Muscle of leg (tissue), 11 donors: ENCODE results near the gene PUS10. TPM values are rescaled to one million over a fixed set of nuclear protein-coding genes. Genes with fewer than 3 reads are reported as not detected.
A peak's percentile ranks its signal among the peaks of the same experiment; 100 is the strongest.

Source experiments
- DNase-seq: peaks from one replicate; pipeline ENCODE4 v3.0.0; 2013
- H3K27ac ChIP-seq: one replicate; pipeline ENCODE4 v1.5.1; 2013; ENCODE audit warnings: mild to moderate bottlenecking, low read length, control low read depth
- H3K27me3 ChIP-seq: one replicate; pipeline ENCODE4 v1.6.1; 2013; ENCODE audit warnings: low read length; ENCODE audit not compliant: control insufficient read depth, insufficient read depth
- H3K36me3 ChIP-seq: one replicate; pipeline ENCODE4 v1.6.1; 2013; ENCODE audit warnings: low read length; ENCODE audit not compliant: control insufficient read depth, insufficient read depth
- H3K4me1 ChIP-seq: one replicate; pipeline ENCODE4 v1.6.1; 2013; ENCODE audit warnings: low read length; ENCODE audit not compliant: control insufficient read depth, insufficient read depth
- H3K4me3 ChIP-seq: one replicate; pipeline ENCODE4 v1.5.1; 2013; ENCODE audit warnings: low read length, control low read depth
- H3K9me3 ChIP-seq: replicated peaks from 2 replicates; pipeline ENCODE4 v1.6.1; 2013; ENCODE audit warnings: low read depth, low read length; ENCODE audit not compliant: control insufficient read depth
- WGBS: methylation state at CpG from one replicate; pipeline ENCODE4 v1.1.5; 2013; ENCODE audit warnings: missing lambda C conversion rate; ENCODE audit not compliant: insufficient coverage; 5-methylcytosine and 5-hydroxymethylcytosine counted together
- polyA plus RNA-seq, 8 donors: library from polyadenylated mRNA; unstranded; fragments of 120-200 nt; gene quantifications; one replicate each; pipeline versions ENCODE4 v1.2.1 to v1.2.3, GENCODE V29; 2013; ENCODE audit warnings: inconsistent platforms in 1 of 8, low replicate concordance in 1 of 8; ENCODE audit not compliant: insufficient read length in 8 of 8, insufficient read depth in 1 of 8
- total RNA-seq: library from RNA; stranded (reverse); fragments of 120-200 nt; gene quantifications from one replicate; pipeline ENCODE4 v1.2.4, GENCODE V29; 2013

PUS10 gene
- total and polyA plus RNA-seq, 9 donors = 3.6 to 6.4 (median 4.3) TPM

DNA sequence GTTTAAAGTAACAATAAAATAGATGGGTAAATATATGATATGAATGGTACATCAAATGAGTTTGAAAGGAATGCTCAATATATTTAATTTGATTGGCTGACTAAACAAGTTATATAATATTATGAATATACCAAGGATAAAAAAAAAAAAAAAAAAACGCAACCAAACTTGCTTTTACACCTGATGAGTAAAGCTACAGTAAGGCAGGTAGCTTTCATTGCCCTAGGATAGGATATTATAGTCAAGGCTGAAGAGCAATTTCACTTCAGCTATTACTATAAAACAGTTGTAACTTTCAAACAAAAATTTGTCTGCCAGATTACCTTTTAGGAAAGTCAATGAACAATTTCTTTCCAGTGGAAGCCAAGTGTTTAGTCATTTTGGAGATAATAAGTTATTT lies 57.3 kb downstream of the PUS10 start:
- Histone ChIP-seq H3K27ac (no peak overlapping the region), H3K4me1 (no peaks in the 10 kb centered on the region), H3K4me3 (no peak overlapping the region), H3K36me3 (no peaks in the 10 kb centered on the region), H3K9me3 (no peaks in the 10 kb centered on the region), H3K27me3 (no peaks in the 10 kb centered on the region)
- no peak for DNase-seq
- WGBS = no CpG with 5 or more reads among the region's 1 CpG

GRCh38 chr2:60959501-60959900 lies 58.6 kb downstream of the PUS10 start:
- H3K4me3 ChIP-seq = no peak overlapping the region
- H3K27ac ChIP-seq = no peak overlapping the region
- DNase-seq = no peak
- no peaks in the 10 kb centered on the region for H3K36me3 ChIP-seq
- H3K27me3 ChIP-seq = no peaks in the 10 kb centered on the region
- H3K9me3 ChIP-seq = no peaks in the 10 kb centered on the region
- H3K4me1 ChIP-seq = no peaks in the 10 kb centered on the region
- WGBS = 88% methylated on average over 6 of the region's 7 CpGs

DNA sequence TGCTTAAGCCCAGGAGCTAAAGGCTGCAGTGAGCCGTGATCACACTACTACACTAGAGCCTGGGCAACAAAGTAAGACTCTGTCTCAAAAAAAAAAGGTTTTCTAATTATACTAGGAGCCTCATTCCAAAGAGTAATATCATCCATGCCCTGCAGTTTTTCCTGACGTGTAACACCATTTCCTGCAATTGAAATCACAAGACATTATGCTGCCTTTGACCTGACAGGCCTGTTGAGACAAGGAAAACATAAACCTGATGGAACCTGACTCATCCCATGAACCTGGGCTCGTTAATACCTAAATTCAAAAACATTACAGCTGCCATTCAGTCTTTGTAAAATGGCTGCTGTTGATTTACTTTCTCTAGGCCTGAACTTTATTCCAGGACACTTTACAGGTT lies 59.3 kb downstream of the PUS10 start:
- no peak overlapping the region for H3K4me3 ChIP-seq

DNA sequence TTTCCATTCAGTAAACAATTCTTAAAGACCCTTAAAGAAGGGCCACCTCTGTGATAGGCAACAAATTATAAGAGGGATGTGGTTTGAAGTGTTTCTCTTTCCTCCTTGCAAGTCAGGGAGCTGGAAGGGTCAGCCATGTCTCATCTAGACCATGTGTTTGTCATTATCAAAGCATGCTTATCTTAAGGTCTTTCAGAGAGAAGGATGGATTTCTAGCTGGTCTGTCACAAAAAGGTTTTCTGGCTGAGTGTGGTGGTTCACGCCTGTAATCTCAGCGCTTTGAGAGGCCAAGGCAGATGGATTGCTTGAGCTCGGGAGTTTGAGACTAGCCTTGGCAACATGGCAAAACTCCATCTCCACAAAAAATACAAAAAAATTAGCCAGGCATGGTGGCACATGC lies 59.7 kb downstream of the PUS10 start:
- Histone ChIP-seq H3K27ac (no peak overlapping the region), H3K4me3 (no peak overlapping the region), H3K4me1 (no peaks in the 10 kb centered on the region), H3K27me3 (no peaks in the 10 kb centered on the region), H3K9me3 (no peaks in the 10 kb centered on the region), H3K36me3 (no peaks in the 10 kb centered on the region)
- WGBS = no CpG with 5 or more reads among the region's 3 CpGs
- DNase-seq = no peak

More for the DNA sequence above, 59.3 kb downstream of the PUS10 start:
- Histone ChIP-seq H3K27ac (no peak overlapping the region), H3K9me3 (no peaks in the 10 kb centered on the region), H3K27me3 (no peaks in the 10 kb centered on the region), H3K36me3 (no peaks in the 10 kb centered on the region), H3K4me1 (no peaks in the 10 kb centered on the region)
- DNase-seq = no peak
- WGBS = 67% methylated on average over 1 of the region's 3 CpGs

DNA sequence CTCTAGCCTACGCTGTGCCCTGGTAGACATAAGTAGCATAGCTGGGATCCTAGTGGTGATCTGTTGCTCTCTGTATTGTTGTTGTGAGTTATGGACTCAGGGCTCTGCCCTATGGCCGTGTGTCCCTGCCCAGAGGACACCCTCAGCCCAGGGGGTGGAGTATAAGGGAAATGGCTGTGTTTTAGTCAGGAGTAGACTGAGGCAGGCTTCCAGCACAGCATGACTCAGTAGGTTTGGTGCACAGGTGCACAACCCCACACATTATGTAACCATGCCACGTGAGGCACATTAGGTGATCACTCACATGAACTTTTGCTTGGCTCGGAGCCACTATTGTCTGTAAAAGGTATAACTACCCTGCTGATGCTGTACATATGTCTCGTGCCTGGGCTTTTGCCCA lies 60.4 kb downstream of the PUS10 start:
- H3K4me1 ChIP-seq = no peaks in the 10 kb centered on the region
- WGBS = 68% methylated on average over 4 of the region's 5 CpGs
- H3K36me3 ChIP-seq = no peaks in the 10 kb centered on the region
- DNase-seq = peak; percentile 7
- no peak overlapping the region for H3K27ac ChIP-seq
- no peak overlapping the region for H3K4me3 ChIP-seq
- no peaks in the 10 kb centered on the region for H3K9me3 ChIP-seq
- no peaks in the 10 kb centered on the region for H3K27me3 ChIP-seq

DNA sequence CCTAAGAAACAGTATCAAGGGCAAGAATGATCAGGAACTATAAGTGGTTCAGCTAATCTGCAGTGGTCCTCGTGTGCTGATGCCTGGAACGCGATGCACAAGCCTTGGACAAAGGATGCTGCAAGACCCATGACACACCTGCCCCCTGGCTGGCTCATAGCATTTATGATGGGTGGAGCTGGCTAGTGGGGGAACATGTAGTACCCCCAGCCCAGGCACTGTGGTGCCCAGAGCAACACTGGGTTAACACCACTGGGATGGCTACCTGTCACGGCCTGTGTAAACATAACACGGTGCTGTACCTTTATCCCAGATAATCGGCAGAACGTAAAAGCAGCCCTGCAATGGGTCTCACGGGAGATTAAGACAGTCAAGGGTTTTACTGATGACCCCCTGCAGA lies 60.8 kb downstream of the PUS10 start:
- Histone ChIP-seq H3K4me3 (no peak overlapping the region), H3K27ac (no peak overlapping the region), H3K36me3 (no peaks in the 10 kb centered on the region), H3K4me1 (no peaks in the 10 kb centered on the region), H3K27me3 (no peaks in the 10 kb centered on the region), H3K9me3 (no peaks in the 10 kb centered on the region)
- WGBS = 82% methylated on average over 8 of the region's 8 CpGs
- no peak for DNase-seq

DNA sequence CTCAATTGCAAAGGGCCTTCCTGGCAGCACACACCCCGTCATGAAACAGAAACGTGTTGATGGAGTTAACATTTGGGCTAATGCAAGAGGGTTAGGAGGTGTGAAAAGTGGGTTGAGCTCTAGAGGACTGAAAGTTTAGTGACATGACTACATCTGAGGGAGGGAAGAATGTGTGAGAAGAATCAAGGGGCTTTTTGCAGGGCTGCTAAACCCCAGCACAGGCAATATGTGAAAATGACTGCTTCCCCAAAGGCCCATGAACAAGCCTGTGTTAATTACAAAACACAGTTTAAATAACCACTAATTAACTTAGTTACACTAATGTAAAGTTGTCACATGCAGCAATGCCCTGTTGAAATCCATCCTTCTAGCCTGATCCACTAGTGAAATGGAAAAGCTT lies 63.9 kb downstream of the PUS10 start:
- Histone ChIP-seq H3K27me3 (no peaks in the 10 kb centered on the region), H3K36me3 (no peaks in the 10 kb centered on the region), H3K4me1 (no peaks in the 10 kb centered on the region), H3K4me3 (no peak overlapping the region), H3K9me3 (no peaks in the 10 kb centered on the region), H3K27ac (no peak overlapping the region)
- 40% methylated on average over 2 of the region's 2 CpGs for WGBS
- no peak for DNase-seq

GRCh38 chr2:60948926-60949579 lies 69.0 kb downstream of the PUS10 start:
- no peak overlapping the region for H3K27ac ChIP-seq
- H3K4me3 ChIP-seq = no peak overlapping the region
- no peaks in the 10 kb centered on the region for H3K27me3 ChIP-seq
- no peaks in the 10 kb centered on the region for H3K4me1 ChIP-seq
- H3K36me3 ChIP-seq = no peaks in the 10 kb centered on the region
- no CpG with 5 or more reads among the region's 6 CpGs for WGBS
- H3K9me3 ChIP-seq = no peaks in the 10 kb centered on the region
- DNase-seq = no peak

GRCh38 chr2:60948161-60948560 lies 69.9 kb downstream of the PUS10 start:
- no peak overlapping the region for H3K4me3 ChIP-seq
- no CpG with 5 or more reads among the region's 8 CpGs for WGBS
- no peak overlapping the region for H3K27ac ChIP-seq
- H3K36me3 ChIP-seq = no peaks in the 10 kb centered on the region
- no peaks in the 10 kb centered on the region for H3K9me3 ChIP-seq
- no peaks in the 10 kb centered on the region for H3K27me3 ChIP-seq
- no peaks in the 10 kb centered on the region for H3K4me1 ChIP-seq
- no peak for DNase-seq

GRCh38 chr2:60947056-60947455 lies 71.0 kb downstream of the PUS10 start:
- Histone ChIP-seq H3K27me3 (no peaks in the 10 kb centered on the region), H3K4me3 (no peak overlapping the region), H3K4me1 (no peaks in the 10 kb centered on the region), H3K9me3 (no peaks in the 10 kb centered on the region), H3K27ac (no peak overlapping the region), H3K36me3 (no peaks in the 10 kb centered on the region)
- no CpG with 5 or more reads among the region's 4 CpGs for WGBS
- DNase-seq = no peak

- no peak overlapping the region for H3K27ac ChIP-seq
- no peaks in the 10 kb centered on the region for H3K4me1 ChIP-seq
- no peaks in the 10 kb centered on the region for H3K27me3 ChIP-seq
- no peak overlapping the region for H3K4me3 ChIP-seq
- no peaks in the 10 kb centered on the region for H3K36me3 ChIP-seq
- DNase-seq = no peak
- whole genome bisulfite sequencing = no CpG with 5 or more reads among the region's 2 CpGs
- H3K9me3 ChIP-seq = no peaks in the 10 kb centered on the region
These were observed 72.7 kb downstream of the PUS10 start for GRCh38 chr2:60945341-60945740.
